ENCODE measurements around the gene FRMD4A. TPM values are rescaled to one million over a fixed set of nuclear protein-coding genes. Genes with fewer than 3 reads are reported as not detected.

The FRMD4A gene
- total RNA-seq, 1 donor from 2014 or later = 16.1 TPM

GRCh38 chr10:13823709-13824405 lies 506.9 kb downstream of the FRMD4A start:
- no peak for DNase-seq (ENCODE audit: low spot score)

- DNase-seq (ENCODE audit: low spot score) = no peak
These were observed 507.5 kb downstream of the FRMD4A start for GRCh38 chr10:13823096-13823708.

GRCh38 chr10:13822490-13822889 lies 508.2 kb downstream of the FRMD4A start:
- DNase-seq (ENCODE audit: low spot score) = no peak

GRCh38 chr10:13820964-13821337 lies 509.8 kb downstream of the FRMD4A start:
- DNase-seq (ENCODE audit: low spot score) = no peak

GRCh38 chr10:13820119-13820963 lies 510.4 kb downstream of the FRMD4A start:
- DNase-seq (ENCODE audit: low spot score) = no peak

- DNase-seq (ENCODE audit: low spot score) = no peak
These were observed 514.4 kb downstream of the FRMD4A start for GRCh38 chr10:13816195-13816925.

GRCh38 chr10:13815756-13816155 lies 515.0 kb downstream of the FRMD4A start:
- DNase-seq (ENCODE audit: low spot score) = no peak

GRCh38 chr10:13813550-13813949 lies 517.2 kb downstream of the FRMD4A start:
- no peak for DNase-seq (ENCODE audit: low spot score)

- DNase-seq (ENCODE audit: low spot score) = no peak
These were observed 517.9 kb downstream of the FRMD4A start for GRCh38 chr10:13812804-13813203.

GRCh38 chr10:13810568-13810967 lies 520.2 kb downstream of the FRMD4A start:
- DNase-seq (ENCODE audit: low spot score) = no peak

GRCh38 chr10:13809427-13809826 lies 521.3 kb downstream of the FRMD4A start:
- DNase-seq (ENCODE audit: low spot score) = no peak

- DNase-seq (ENCODE audit: low spot score) = no peak
These were observed 522.0 kb downstream of the FRMD4A start for GRCh38 chr10:13808556-13809391.

- DNase-seq (ENCODE audit: low spot score) = no peak
These were observed 524.3 kb downstream of the FRMD4A start for GRCh38 chr10:13806419-13806818.

- no peak for DNase-seq (ENCODE audit: low spot score)
These were observed 526.9 kb downstream of the FRMD4A start for GRCh38 chr10:13803566-13804554.

- no peak for DNase-seq (ENCODE audit: low spot score)
These were observed 528.8 kb downstream of the FRMD4A start for GRCh38 chr10:13801907-13802288.

GRCh38 chr10:13801156-13801906 lies 529.4 kb downstream of the FRMD4A start:
- DNase-seq (ENCODE audit: low spot score) = no peak

- DNase-seq (ENCODE audit: low spot score) = no peak
These were observed 533.6 kb downstream of the FRMD4A start for GRCh38 chr10:13797164-13797563.

GRCh38 chr10:13795653-13796555 lies 534.8 kb downstream of the FRMD4A start:
- DNase-seq (ENCODE audit: low spot score) = no peak

Measured in umbilical cord (tissue), 2 donors.